Stimulated activated CD4-positive, alpha-beta T cell treated with anti-CD3 and anti-CD28 coated beads, Interleukin-4, amount 100 ng/mL, for 24 hours (primary cell): ENCODE measurements around the gene AIF1.
A peak's percentile ranks its signal among the peaks of the same experiment; 100 is the strongest.

ENCODE experiments used
- DNase-seq: peaks from one replicate; pipeline ENCODE4 v3.0.0-alpha.2; 2020

Gene AIF1

DNA sequence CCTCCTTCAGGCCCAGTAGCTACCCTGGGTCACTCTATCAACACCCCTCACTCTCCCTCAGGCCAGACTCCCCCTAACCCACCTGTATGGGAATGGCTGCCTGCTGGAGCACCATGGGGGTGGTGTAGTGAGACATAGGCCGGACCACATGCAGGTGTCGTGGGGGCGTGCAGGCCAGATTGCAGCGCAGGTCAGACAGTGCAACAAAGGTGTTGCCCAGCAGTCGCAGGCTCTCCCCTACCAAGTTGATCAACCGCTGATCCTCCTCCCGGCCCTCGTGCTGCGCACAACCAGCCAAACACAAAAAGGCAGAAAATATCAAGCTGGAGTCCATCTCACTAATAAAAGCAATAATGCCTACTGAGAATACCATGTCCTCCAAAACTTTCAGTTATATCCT lies 30.3 kb downstream of the AIF1 start:
- DNase-seq, result no peak

DNA sequence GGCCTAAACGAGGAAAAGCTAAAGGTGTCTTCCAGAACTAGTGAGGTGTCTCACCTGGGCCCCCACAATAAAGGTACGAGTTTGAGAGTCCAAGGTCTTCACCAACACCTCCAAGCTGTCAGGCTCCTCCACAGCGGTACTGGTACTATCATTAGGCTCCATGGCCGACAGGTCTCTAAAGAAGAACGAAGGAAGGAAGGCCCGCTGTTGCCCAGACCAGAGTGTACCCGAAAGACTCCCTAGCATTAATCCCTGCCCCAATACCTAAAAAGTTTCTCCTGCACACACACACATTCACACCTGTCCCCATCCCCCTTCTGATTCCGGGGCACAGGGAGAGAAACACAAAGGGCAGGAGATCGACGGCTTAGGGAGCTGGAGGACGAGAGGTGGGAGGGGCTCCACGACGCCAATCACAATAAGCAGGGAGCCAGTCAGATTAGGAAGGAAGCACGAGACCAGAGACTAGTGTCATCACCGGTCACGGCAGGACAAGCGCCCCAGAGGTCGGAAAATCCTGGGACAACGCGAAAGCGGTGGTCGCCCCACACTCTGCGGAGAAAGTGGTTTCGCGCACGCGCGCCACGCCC lies 36.7 kb downstream of the AIF1 start:
- DNase-seq, result no peak

DNA sequence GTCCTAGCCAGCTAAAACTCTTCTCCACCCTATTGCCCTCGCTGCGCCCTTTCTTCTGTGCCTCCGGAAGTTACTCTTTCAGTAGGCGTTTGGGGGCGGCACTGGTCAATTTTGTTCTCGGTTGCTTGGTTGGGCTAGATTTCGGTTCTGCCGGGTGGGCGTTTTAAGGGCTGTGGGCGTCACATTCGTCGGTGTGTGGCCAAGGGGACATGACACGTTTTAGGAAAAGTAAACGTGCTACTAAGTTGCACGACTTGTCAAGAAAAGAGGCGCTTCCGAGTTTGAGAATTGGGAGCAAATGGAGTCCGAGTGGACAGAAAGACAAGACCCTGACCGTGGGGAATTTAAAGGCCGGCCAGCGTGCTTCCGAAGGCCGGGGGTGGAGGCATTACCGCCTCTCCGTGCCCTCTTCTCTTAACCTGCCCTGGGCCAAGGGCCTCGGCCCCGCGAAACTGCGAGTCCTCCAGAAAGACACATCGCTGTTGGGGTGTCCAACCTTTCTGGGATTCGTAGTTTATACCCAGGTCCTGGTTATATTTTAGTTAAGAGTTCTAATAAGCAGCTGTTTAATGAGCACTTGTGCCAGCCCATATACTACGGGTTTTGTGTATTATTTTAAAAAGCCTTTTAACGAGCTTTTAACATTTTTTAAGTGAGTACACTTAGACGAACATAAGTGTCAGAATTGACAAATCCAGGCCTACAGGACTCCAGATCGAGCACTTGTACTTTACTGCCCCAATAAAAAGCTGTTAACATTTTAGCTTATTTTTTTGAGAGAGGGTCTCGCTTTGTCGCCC lies 38.1 kb downstream of the AIF1 start:
- DNase-seq, result peak; percentile 89

DNA sequence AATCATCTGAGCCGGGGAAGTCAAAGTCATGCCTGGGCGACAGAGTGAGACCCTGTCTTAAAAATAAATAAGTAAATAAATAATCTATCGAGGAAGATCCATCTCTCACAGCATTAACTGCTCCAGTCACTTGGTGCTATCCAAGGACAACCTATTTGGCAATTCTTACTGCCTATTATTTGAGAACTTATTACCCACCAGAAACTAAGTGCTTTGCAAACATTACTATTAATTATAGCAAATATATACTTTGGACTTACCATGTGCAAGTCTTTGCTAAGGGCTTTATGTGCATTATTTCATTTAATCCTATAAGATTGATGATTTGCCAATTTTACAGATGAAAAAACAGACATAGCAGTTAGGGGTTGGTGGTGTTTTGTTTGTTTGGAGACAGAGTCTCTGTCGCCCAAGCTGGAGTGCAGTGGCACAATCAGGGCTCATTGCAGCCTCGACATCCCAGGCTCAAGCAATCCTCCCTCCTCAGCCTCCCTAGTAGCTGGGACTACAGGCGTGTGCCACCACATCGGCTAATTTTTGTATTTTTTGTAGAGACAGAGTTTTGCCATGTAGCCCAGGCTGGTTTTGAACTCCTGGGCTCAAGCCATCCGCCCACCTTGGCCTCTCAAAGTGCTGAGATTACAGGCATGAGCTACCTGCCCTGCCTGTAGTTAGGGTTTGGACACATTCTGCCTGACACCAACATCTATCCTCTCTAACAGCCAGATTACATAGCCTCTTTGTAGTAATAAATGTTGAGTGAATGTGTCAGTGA lies 39.7 kb downstream of the AIF1 start:
- no peak for DNase-seq

DNA sequence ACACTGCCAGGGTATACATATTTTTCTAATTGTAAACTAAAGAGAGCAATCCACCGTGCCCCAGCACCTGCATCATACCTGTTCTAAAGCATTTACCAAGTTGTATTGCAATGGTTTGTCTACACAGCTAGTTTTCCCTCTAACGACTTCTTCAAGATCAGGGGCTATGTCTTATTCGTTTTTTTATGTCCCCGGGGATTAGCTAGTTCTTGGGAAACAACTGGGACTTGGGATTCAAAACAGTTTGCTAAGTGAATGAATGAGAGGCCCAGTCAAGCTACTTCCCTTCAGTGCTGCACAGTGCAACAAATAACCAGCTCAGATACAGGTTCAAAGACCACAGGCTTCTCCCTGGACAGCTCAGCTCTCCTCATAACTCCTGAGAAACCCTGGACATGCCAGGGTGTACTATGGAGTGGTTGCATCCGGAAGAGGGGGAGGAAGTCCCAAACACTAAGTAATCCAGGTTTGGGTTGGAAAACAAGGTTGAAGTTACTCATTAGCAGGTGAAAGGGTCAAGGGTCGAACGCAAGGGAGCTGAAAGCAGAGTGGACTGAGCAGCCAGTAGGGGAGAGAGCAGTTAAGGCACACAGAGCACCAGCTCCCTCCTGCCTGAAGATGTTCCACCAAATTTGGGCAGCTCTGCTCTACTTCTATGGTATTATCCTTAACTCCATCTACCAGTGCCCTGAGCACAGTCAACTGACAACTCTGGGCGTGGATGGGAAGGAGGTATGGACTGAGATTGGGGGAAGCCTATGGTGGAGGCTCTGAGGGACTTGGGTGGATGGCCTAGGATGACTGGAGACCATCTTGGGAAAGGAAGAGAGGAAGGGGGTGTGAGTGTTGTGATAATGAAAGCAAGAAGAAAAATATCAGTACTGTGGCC lies 40.6 kb downstream of the AIF1 start, which contains the start of gene APOM:
Gene APOM, plus strand, starts transcription at position 546 of the 889 bp plus-strand sequence. Its CDS starts 73 bp downstream, at position 619.
- no peak for DNase-seq

DNA sequence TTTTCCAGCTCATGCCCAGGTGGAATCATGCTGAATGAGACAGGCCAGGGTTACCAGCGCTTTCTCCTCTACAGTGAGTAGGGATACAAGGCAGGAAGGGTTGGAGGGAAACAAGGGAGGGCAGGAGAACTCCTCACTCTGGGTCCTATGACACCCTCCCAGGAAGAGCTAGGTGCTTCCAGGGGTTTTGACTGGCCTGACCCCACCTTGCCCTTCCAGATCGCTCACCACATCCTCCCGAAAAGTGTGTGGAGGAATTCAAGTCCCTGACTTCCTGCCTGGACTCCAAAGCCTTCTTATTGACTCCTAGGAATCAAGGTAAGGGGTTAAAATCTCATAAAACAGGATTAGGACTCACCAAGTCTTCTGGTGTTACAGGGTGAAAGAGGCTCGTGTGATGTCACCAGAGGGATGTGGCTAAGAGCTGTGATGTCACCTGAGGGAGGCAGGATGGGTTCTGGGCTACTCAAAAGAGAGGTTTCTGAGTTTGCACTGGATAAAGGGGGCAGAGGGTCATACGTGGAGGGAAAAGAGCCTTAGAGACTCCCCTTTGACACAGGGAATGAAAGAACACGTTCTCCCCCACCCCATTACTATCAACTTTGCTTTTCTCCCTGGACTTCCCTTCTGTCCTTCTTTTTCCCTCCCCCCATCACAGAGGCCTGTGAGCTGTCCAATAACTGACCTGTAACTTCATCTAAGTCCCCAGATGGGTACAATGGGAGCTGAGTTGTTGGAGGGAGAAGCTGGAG lies 42.5 kb downstream of the AIF1 start:
- no peak for DNase-seq

DNA sequence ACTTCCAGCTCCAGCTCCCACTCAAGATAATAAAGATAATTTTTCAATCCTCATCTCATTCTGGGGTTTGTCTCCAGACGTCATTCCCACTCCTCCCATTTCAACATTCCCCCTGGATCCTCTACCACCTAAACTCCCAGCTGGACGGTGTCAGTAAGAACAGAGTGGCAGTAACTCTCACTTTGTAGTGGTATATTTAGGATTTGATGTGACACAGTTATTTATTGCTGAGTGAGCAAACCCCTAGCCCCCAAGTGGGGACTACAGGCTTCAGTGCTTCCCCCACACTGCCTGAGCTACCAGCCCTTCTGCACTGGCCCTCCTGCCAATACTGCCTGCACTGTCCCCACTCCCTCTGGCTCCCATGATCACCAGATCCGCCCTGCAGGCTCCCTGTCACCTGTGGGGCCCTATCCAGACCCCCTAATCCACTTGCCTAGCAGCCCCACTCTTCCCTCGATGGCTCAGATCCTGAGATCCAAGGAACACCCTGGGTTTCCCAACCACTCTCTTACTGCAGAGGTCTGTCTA lies 43.2 kb downstream of the AIF1 start:
- no peak for DNase-seq

DNA sequence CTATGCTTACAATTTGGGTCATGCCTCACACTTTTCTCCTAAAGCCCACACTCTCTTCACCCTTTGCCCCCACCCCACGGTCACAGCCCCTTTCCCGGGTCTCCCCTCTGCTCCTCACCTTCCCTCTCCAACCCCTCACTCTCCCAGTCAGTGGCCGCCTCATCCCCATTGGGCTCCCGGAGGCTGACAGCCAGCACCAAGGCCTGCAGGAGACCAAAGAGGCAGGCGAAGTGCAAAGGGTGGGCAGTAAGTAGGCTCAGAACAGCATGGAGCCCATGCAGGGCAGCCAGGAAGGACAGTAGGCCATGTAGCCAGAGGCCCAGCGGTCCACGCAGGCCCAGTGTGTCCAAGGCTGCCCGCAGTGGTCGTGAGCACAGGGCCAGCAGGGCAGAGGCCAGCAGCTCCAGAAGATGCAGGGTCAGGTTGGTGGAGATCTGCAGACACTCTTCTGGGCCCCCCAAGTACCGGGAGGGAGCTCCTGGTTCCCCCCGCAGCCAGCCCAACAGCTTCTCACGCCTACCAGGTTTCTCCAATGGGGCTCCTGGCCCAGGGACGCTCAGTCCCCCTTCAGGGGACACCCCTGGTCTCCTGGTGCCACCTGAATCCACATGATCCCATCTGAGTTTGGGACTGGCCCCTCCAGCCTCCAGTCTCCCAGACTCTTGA lies 44.1 kb downstream of the AIF1 start:
- DNase-seq, result no peak

DNA sequence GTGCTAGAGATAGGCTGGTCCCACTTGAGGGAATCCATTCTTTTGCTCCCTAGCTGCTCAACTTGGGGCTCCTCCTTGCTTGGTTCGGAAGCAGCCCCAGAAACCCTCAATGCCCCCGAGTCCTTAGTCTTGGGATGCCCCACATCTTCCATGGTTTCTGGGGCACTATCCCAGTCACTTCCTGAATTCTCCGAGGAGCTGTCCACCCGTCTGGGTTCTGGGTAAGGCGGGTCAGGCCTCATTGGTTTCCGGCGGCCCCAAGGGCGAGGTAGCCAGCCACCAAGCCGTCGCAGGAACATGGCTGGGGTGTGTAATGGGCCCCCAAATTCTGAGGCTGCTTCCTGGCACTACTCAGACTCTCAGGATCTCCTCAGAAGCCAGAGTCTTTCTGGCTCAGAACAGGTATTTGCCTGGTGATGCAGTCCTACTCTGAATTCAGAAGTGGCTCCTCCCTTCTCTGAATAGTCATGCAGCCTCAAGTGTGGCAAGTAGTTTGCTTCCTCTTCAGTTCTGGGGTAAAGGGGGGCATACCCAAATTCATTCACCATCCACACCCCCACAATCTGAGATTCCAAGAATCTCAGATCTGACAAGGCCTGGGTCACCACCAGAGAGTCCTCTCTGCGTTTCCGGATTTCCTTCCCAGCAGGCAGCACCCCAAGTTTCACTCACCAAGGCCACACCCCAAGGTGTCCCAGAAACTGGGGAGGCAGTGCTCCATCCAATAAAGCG lies 44.8 kb downstream of the AIF1 start:
- DNase-seq, result peak; percentile 42

DNA sequence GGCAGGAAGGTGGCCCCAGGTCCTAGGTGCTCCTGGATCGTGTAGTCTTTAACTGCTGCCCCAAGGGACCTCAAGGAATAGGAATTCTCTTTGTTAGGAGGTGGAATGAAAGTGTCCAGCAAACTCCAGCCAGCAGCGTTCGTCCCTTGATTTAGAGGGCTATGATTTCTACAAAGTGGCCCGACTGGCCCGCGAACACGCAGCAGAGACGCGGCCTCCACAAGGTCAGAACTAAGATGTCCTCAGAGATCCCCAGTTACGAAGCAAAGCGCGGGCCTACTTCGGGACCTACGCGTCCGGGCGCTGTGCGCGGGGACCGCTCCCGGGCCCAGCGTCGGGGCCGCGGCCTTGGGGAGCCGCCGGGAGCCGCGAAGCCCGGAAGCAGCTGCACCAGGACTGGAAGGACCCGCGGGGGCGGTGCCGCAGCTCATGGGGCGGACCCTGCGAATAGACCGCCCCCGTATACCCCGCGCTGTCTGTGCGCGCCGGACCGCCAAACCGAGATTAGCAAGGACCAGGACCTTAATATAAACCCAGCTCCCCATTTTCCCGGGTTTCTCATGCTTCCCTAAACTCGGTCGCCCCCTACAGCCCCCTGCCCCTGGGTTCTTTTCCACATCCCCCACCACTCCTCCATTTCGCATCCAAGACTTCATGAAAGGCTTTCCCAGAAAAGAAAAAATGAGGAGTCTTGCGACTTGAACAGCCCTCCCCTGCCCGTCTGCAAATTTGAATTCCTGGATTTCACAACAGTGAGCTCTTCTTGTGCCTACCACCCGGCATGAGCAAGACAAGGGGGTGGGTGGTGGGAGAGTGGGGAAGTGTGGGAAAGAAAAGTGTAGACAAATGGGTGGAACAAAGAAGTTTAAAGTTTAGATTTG lies 45.6 kb downstream of the AIF1 start, which contains the start of gene C6orf47:
Gene C6orf47, minus strand, starts transcription at position 398 of the 881 bp plus-strand sequence. CDS start 831 bp downstream, outside the sequence.
- peak; percentile 76 for DNase-seq

DNA sequence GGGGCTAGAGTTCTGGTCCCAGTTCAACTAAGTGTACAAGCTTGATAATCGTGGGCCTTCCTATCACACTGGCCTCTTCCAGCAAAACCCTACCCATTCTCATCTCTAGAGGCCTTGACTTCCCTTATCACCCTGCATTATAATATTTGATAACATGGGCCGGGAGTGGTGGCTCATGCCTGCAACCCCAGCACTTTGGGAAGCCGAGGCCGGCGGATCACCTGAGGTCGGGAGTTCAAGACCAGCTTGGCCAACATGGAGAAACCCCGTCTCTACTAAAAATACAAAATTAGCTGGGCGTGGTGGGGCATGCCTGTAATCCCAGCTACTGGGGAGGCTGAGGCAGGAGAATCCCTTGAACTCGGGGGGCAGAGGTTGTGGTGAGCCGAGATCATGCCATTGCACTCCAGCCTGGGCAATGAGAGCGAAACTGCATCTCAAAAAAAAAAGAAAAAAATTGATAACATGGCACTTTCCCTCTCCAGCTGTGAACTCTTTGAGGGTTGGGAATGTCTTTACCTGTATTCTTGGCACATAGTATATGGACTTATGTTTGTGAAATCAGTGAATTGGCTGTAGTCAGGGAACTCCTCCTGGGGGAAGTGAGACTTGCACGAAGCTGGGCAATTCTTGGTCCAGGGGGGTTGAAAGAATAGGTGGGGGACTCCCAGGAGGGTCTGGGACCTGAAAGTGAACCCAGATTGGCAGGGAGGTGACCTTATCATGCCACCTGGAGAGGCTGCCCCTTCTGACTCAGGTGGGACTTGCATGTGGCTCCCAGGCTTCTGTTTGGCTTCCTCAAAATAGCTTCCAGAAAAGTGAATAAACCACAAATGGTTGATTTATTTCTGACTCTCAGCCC lies 46.5 kb downstream of the AIF1 start:
- DNase-seq, result no peak

DNA sequence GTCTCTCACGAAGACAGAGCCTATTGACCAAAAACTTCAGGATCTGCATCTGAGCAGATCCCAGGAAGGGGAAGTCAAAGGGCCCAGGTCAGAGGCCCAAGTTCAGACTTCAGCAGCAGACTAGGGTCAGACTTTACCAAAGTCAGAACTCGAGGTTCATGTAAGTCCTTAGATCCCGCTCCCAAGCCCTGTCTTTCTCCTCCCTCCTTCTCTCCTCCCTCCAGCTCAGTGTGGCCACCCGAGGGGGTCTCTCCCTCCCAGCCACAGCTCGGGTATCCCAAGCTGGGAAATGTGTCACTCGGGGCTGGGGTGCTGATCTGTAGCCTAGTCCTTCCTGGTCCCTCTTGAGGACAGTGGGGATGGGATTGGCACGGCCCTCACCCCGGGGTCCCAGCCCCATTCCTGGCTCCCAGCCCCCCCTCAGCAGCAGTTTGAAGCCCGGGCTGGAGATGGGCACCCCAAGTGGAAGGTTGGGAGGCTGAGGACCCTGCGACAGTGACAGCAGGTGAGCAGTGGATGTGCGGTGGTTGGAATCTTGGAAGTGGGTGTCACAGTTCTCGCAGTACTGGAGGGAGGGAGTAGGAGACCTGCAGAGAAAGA lies 47.2 kb downstream of the AIF1 start:
- no peak for DNase-seq

DNA sequence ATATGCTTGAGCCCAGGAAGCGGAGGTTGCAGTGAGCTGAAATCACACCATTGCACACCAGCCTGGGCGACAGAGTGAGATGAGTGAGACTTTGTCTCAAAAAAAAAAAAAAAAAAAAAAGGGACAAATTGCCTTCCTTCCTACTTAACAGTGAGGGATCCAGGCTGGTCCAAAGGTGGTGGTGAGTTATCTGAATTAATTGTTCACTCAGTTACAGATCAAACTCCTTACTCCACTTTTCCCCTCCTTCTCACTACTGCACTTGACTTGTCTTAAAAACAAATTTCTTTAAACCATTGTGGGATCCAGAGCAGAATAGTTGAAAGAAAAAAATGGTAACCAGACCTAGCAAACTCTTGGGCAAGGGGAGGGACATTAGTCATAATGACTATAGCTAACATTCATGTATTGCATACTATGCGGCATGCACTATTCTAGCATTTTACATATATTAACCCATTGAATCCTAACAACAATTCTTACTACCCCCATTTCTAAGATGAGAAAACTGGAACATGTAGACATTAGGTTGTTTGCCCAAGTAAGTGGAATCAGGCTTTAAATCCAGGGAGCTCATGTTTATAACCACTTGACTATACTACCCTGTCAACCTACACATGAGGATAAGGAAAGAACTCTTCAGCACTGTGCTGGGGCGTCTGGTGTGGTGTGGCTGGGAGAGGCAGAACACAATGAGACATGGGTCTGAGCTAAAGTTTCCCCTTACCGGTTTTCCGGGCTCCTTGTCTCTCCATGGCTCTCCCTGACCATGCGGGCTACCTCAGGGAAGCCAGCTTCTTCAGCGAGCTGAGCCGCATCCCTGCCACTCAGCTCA lies 48.3 kb downstream of the AIF1 start:
- DNase-seq, result no peak

DNA sequence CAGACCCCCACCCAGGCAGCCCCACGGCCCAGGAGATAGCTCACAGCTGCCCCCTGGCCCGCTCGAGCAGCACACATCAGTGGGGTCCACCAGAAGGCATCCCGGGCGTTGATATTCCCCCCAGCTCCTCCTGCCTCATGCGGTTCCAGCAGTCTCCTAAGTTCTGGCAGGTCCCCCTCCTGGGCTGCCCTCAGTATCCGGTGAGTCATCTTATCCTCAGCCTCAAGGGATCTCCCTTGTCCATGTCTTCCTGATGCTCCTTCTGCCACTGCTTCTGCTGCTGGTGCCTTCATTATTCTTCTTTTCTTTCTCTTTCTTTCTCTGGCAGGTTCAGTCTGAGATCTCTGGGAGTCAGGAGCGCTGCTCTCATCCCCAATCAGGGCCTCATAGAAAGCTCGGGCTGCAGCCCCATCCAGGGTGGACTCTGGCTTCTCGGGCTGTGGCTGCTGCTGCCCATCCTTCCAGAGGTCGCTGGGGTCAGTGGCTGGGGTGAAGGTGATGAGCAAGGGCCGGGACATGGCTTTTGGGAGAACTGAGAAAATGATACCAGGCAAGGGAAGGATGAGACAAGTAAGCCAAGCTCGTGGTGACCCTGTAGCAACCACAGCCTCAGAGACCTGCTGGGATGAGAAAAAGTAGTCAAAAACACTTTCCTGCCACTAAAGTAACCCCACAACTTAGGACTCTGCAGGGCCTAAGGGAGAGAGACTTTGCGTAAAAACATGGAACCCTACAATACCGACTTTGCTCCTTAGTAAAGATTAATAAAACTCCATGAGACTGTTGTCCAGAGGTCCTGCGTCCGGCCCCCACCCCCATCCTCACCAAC lies 49.1 kb downstream of the AIF1 start:
- DNase-seq, result no peak

DNA sequence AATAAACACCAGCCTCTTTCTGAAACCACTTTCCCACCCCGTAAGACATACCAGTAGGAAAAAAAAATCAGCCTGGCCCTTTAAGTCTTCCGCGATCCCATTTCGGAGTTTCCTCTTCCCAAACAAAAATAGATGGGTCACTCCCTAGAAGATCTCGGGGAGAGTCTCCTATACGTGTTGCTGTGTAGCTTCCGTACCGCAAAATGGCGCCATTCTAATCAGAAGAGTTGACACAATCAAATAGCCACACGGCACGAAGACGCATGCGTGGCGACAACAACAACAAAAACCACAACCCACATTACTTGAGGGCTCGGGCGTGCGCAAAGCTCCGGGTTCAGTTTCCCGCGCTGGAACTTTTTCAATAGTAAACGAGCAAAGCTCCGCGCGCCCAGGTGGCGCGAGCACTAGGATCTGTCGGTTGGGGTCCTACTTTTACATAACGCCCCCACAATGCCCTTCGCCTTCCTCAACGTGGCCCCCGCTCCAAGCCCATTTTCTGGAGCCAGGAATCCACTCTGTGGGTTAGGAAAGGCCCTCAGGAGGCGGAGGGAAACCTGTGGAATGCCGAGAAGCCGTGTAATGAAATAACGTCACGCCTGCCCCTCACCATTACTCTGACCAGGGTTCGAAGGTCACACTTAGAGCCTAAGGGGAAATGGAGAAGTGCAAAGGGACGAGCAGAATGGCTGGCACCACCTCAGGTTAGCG lies 49.9 kb downstream of the AIF1 start, which contains the start of gene GPANK1:
Gene GPANK1, minus strand, starts transcription at position 208 of the 711 bp plus-strand sequence. CDS start 519 bp downstream, outside the sequence.
- DNase-seq, result peak; percentile 92
